BE2C (cell line): Measurements from ENCODE around the gene ATP13A1.
"Not testable (repeated sequence)": the region's sequence is repeated elsewhere in the genome, so short reads cannot be mapped to it uniquely, and the experiment has no call there.

ENCODE experiments used
- DNase-seq: peaks from one replicate; pipeline ENCODE4 v3.0.0-alpha.2; 2020
- H3K27me3 ChIP-seq: fragments of 250-450 bp; sonication (Bioruptor Pico); 2 replicates; pipeline ENCODE4 v1.5.1; 2020; ENCODE audit warnings: mild to moderate bottlenecking
- H3K36me3 ChIP-seq: fragments of 250-450 bp; sonication (Bioruptor Pico); 2 replicates; pipeline ENCODE4 v1.5.1; 2020; ENCODE audit warnings: mild to moderate bottlenecking
- H3K4me1 ChIP-seq: fragments of 250-450 bp; sonication (Bioruptor Pico); 2 replicates; pipeline ENCODE4 v1.5.1; 2020
- H3K4me3 ChIP-seq: 2 replicates; pipeline ENCODE4 v1.5.1; 2011; ENCODE audit warnings: low read depth, low read length
- H3K9me3 ChIP-seq: fragments of 250-450 bp; sonication (Bioruptor Pico); 2 replicates; pipeline ENCODE4 v1.5.1; 2020
- CTCF ChIP-seq: IDR thresholded peaks from 2 replicates; pipeline ENCODE4 v1.5.1; 2012; ENCODE audit warnings: mild to moderate bottlenecking, low read depth, low read length

The ATP13A1 gene

GRCh38 chr19:19697589-19697988, 34.1 kb upstream of the ATP13A1 start:
- DNase-seq, result no peak
- H3K4me3 ChIP-seq, result no peak overlapping the region
- no peaks in the 10 kb centered on the region; the same call in 1 of the 2 replicates for H3K9me3 ChIP-seq
- no peak for TF ChIP-seq CTCF
- H3K4me1 ChIP-seq, result no peaks in the 10 kb centered on the region
- H3K27me3 ChIP-seq, result no peaks in the 10 kb centered on the region
- no peaks in the 10 kb centered on the region for H3K36me3 ChIP-seq

DNA sequence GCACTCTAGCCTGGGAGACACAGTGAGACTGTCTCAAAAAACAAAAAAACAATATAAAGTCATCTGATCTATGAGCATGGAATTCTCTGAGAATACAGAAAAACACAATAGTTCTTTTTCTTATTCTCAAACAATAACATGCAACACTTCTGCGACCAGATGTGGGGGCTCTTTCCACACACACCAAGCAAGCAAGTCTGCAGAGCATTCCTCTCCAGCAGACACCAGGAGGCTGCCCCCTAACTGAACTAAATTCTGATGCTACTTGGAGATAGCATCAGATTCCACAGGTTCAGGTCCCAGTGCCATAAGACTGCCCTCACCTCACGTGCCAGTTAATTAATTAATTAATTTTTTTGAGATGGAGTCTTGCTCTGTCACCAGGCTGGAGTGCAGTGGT, 32.9 kb upstream of the ATP13A1 start:
- H3K9me3 ChIP-seq, result no peaks in the 10 kb centered on the region; the same call in 1 of the 2 replicates
- no peaks in the 10 kb centered on the region for H3K27me3 ChIP-seq
- no peak overlapping the region for H3K4me3 ChIP-seq
- no peaks in the 10 kb centered on the region for H3K36me3 ChIP-seq
- no peak for DNase-seq
- no peak for TF ChIP-seq CTCF
- H3K4me1 ChIP-seq, result no peaks in the 10 kb centered on the region

GRCh38 chr19:19691683-19692082, 28.2 kb upstream of the ATP13A1 start:
- H3K4me3 ChIP-seq, result no peak overlapping the region

DNA sequence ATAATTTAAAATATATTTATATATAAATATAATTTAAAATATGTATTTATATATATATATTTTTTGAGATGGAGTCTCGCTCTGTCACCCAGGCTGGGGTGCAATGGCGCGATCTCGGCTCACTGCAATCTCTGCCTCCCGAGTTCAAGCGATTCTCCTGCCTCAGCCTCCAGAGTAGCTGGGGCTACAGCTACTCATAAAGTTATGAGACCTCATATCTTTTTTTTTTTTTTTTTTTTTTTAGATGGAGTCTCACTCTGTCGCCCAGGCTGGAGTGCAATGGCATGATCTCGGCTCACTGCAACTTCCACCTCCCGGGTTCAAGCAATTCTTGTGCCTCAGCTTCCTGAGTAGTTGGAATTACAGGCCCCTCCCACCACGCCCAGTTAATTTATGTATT, 25.5 kb upstream of the ATP13A1 start:
- not testable (repeated sequence) for DNase-seq, H3K9me3 ChIP-seq, H3K4me1 ChIP-seq

More at GRCh38 chr19:19691683-19692082, 28.2 kb upstream of the ATP13A1 start:
- DNase-seq, result no peak
- H3K36me3 ChIP-seq, result no peaks in the 10 kb centered on the region
- TF ChIP-seq CTCF, result no peak
- no peaks in the 10 kb centered on the region for H3K27me3 ChIP-seq
- no peaks in the 10 kb centered on the region for H3K9me3 ChIP-seq
- no peaks in the 10 kb centered on the region for H3K4me1 ChIP-seq

DNA sequence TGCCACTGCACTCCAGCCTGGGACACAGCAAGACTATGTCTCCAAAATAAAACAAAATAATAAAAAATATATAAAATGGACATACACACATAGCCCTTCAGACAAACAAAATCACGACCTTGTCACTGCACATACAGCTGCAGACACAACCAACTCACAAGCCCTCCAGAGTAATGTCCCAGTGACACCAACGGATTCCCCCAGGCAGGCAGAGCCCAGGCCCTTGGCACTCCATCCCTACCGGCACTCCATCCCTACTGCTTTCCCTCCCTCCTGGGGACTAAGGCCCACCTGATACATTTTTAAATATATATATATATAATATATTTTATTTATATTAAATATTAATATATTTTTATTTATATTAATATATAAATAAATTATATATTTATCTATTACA, 23.6 kb upstream of the ATP13A1 start:
- H3K9me3 ChIP-seq, result no peaks in the 10 kb centered on the region
- H3K4me3 ChIP-seq, result no peak overlapping the region
- H3K27me3 ChIP-seq, result no peaks in the 10 kb centered on the region
- no peaks in the 10 kb centered on the region for H3K4me1 ChIP-seq
- no peak for DNase-seq
- H3K36me3 ChIP-seq, result no peaks in the 10 kb centered on the region
- TF ChIP-seq CTCF, result no peak

More for the DNA sequence above, 25.5 kb upstream of the ATP13A1 start:
- H3K4me3 ChIP-seq, H3K27me3 ChIP-seq, H3K36me3 ChIP-seq: not testable (repeated sequence)

DNA sequence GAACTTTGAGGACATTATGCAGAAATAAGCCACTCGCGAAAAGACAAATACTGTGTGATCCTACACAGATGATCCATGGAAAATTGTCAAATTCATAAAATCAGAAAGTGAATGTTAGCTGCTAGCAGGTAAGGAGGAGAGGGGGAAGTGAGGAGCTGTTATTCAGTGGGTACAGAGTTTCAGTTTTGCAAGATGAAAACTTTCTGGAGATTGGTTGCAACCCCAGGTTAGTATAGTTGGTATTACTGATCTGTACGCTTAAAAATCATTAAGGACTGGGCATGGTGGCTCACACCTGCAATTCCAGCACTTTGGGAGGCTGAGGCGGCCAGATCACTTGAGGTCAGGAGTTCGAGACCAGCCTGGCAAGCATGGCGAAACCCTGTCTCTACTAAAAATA, 23.1 kb upstream of the ATP13A1 start:
- H3K27me3 ChIP-seq, result no peaks in the 10 kb centered on the region
- H3K4me1 ChIP-seq, result no peaks in the 10 kb centered on the region
- TF ChIP-seq CTCF, result no peak
- DNase-seq, result no peak
- no peaks in the 10 kb centered on the region for H3K9me3 ChIP-seq
- no peaks in the 10 kb centered on the region for H3K36me3 ChIP-seq
- no peak overlapping the region for H3K4me3 ChIP-seq

- H3K4me3 ChIP-seq, H3K27me3 ChIP-seq, H3K4me1 ChIP-seq, H3K36me3 ChIP-seq, H3K9me3 ChIP-seq, DNase-seq: not testable (repeated sequence)
These were observed 22.6 kb upstream of the ATP13A1 start for GRCh38 chr19:19686119-19686518.
